Stimulated activated CD4-positive, alpha-beta T cell treated with anti-CD3 and anti-CD28 coated beads, TNF-alpha, amount 100 ng/mL, for 24 hours (primary cell): ENCODE results near the gene VRK3.
A peak's percentile ranks its signal among the peaks of the same experiment; 100 is the strongest.

Experiments used
- DNase-seq, 3 experiments: peaks; one replicate each; pipeline ENCODE4 v3.0.0-alpha.2; 2020; ENCODE audit warnings: low read depth in 3 of 3

VRK3 gene

DNA sequence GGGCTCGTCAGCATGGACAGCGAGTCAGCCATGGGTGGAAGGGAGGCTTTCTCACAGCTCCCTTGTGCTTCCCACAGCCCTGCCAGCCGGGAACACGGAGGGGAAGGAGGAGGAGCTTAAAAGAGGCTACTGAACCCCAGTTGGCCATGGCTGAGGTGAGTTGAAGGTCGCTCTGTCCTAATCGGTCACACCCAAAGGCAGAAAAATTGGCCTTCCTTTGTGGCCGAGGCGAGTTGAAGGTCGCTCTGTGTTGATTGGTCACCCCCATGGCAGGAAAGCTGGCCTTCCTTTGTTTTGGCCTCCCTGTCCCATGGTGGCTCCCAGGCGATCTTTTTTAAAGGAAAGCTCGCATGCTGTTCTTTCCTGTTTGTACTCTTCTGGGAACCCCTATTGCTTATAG is 5.8 kb upstream of the VRK3 start:
- no peak for DNase-seq

DNA sequence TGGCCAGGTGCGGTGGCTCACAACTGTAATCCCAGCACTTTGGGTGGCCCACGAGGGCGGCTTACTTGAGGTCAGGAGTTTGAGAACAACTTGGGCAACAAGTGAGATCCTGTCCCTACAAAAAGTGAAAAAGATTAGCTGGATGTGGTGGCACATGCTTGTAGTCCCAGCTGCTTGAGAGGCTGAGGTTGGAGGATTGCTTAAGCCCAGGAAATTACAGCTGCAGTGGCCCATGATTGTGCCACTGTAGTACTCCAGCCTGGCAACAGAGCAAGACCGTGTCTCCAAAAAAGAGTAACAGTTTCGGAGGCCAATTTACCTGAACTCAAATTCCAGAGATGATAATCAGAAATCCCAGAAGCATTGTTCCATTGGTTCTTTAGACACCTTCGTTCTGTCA is 5.1 kb upstream of the VRK3 start:
- no peak for DNase-seq

DNA sequence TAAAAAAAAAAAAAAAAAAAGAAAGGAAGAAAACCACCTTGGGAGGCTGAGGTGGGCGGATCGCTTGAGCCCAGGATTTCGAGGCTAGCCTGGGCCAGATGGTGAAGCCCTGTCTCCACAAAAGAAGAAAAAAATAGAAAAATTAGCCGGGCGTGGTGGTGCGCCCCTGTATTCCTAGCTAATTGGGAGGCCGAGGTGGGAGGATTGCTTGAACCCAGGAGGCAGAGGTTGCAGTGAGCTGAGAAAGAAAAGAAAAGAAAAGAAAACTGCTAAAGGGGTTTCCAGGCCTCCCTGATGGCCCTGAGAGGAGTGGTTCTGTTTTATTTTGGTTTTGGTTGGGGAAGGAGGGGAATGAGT is 1.4 kb upstream of the VRK3 start:
- DNase-seq: no peak

DNA sequence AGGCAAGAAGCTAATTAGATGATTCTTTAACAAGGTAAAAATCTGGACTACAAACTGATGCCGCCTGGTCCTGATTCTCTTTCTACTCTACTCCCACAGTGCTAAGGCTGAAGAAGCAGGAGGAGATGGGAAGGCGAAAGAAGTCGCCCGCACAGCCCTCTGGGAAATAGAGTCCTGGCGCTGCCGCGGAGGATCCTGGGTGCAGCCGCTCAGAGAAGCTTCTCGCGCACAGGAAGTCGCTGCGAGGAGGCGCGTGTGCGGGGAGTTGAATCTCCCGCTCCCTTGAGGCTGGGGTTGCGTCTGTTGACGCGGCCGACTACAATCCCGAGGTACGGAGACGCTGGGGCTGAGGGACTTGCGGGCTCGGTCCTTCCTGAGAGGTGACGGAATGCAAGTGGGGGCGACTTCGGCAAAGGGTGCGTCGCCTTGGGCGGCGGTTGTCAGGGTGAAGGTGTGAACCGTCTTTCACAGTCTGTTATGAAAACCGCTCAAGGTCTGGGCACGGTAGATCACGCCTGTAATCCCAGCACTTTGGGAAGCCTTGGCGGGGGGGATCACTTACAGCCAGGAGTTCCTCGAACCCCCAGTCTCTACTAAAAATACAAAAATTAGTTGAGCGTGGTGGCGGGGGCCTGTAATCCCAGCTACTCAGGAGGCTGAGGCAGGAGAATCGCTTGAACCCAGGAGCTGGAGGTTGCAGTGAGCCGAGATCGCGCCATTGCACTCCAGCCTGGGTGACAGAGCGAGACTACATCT is 800 bp upstream of the VRK3 start, which contains the start of gene ZNF473:
Gene ZNF473, plus strand, starts transcription at position 212 of the 756 bp plus-strand sequence. CDS start 5,078 bp downstream, outside the sequence.
- peak; percentile 77 to 88 (median 84) for DNase-seq

DNA sequence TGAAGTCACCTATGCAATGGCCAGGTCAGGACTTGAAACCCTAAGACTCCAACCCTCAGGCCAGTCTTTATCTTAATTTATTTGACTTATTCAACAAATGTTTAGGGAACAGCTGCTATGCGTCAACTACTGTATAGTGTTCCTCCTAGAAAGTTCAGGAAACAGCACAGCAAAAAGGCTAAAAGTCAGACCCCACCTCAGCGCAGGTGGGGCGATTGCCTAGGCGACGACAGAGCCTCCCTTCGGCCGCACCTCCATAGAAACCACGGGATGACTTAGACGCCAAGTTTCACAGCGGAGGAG is 502 bp downstream of the VRK3 start:
- no peak for DNase-seq

DNA sequence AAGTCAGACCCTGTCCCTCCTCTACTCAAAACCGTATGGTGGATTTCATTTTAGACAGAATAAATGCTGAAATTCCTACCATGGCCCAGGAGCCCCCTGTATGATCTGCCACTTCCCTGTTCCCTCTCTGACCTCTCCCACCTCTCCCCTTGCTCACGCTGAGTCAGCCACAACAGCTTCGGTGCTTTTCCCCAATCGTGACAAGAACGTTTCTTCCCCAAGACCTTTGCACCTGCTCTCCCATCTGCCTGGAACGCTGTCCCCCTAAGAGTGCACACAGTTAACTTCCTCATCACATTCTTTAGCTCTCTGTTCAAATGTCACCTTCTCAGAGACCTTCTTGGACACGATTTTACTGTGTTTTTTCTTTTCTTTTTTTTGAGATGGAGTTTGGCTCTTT is 2.3 kb downstream of the VRK3 start:
- no peak for DNase-seq

DNA sequence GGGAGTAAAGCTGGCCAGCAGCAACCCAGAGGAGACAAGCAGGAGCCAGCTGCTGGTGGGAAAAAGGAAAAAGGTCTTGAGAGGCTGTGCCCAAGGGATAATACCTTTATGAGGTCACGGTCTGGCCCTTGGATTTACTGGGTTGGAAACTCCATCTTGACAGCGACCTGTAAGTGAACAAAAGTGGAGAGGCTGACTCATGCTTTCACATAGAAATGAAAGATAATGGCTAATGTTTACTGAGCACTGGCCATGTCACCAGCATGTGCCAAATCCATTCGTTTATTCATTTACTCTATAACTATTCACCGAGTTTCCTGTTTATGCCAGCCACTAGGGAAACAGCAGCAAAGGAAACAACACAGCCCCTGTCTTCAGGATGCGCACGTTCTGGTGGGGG is 4.7 kb downstream of the VRK3 start:
- DNase-seq: no peak

DNA sequence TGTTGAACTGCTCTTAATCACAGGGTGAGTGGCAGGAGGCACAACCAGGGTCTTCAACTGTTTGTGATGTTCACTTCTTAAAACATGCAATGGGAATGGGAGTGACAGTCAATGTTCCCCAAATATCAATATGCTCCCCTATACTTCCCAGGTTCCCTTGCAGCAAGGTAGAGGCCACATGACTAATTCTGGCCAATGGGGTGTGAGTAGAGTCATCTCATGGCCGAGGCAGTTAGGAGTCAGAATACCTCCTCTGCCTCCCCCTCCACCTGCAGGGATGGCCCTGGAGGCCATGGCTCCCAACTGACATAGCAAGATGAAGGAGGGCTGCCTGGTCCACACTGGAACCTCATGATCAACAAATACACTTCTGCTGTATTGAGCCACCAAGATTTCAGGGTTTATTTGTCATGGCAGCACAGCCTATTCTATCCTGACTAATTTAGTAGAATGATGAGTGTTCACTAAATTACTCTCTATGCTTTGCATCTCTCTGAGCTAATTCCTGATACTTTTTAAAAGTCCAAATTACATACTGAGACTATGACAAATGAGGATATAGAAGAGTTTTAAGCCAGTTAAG is 8.9 kb downstream of the VRK3 start:
- DNase-seq: no peak

DNA sequence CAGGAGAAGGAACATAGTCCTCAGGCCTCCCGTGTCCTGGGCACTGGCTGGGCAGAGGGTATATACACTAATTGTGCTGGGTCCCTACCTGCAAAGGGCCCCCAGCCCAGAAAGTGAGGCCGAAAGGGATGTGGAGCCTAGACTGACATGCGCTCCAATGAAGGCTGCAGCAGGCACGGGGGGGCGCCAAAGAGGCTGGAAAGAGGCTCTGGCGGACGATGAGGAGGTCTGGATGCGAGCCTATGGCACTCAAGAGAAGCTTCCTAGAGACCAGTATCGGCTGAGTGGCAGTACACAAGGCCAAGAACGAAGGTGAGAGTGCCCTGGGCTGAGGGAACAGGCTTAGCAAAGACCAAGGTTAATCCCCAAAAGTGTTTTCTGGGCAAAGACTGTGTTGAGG is 16.6 kb downstream of the VRK3 start:
- no peak for DNase-seq

DNA sequence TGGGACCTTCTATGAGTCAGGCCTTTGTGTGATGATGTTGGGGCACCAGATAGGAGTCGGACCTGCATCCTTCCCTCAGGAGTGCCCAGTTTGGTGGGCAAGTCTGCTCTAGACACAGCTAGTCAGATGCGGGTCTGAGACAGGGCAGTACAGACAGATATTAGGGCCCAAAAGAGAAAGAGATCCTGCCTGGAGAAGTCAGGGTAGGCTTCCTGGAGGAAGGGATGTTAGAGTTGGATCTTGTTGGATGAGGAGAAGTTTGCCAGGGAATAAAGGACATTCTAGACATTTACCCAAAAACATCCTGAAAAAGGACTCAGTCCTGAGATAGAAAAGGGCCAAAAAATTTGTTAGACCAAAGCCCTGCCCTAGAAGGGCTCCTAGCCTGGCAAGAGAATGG is 17.2 kb downstream of the VRK3 start:
- no peak for DNase-seq

DNA sequence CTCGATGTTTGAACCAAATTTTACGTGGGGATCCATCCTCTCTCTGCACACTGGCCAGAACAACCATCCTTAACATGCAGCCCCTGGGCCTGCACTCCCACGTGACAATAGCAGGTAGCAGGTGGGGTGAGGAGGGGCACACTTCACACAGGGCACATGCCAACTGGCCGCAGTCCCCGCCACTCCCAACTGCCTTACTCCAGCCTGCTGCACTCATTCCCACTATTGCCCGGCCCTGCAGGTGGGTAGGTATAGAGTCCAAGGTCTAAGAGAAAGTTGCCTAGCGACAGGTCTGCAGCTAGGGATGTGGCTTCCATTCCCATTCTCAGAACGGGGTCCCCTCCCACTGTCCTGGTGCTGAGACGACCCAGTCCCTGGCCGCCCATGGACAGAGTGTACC is 18.0 kb downstream of the VRK3 start:
- no peak for DNase-seq

DNA sequence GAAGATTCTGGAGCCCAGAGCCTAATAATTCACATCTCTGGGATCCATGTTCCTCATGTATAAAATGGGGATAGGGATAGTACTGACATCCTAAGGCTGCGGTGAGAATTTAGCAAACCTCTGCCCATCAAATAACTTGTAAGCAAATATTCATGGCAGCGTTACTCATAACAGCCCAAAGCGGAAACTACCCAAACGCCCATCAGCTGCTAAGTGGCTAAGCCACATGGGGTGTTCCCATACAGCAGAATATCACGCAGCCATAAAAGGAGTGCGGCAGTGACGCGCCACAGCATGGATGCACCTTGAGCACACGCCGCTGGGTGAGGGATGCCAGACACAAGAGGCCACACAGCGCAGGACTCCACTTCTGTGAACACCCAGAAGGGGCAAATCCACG is 19.7 kb downstream of the VRK3 start:
- DNase-seq: no peak

DNA sequence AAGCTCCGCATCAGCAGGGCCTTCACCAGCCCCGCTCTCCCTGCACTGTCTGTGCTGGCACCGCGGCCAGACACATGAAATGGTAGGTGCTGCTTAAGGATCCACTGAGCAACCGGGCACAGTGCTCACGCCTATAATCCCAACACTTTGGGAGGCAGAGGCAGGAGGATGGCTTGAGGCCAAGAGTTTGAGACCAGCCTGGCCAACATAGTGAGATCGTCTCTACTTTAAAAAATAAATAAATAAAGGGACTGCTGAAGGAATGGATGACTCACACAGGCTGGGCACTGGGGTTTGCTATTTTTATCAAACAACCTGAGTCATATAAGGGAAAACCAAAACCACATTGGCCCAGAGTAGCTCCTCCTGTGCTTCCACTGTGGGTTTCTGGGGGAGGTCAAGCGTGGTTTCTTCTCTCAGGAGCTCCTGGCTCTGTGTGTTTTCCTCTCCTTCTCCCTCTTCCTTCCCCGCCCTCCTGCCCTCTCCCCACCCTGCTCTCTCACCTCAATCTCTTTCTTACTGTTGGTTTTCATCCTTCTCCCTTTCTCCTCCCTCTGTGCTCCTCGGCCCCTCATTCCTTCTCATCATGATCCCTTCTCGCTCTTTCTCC is 21.3 kb downstream of the VRK3 start:
- peak in 1 of 3 experiments; percentile 27 for DNase-seq

DNA sequence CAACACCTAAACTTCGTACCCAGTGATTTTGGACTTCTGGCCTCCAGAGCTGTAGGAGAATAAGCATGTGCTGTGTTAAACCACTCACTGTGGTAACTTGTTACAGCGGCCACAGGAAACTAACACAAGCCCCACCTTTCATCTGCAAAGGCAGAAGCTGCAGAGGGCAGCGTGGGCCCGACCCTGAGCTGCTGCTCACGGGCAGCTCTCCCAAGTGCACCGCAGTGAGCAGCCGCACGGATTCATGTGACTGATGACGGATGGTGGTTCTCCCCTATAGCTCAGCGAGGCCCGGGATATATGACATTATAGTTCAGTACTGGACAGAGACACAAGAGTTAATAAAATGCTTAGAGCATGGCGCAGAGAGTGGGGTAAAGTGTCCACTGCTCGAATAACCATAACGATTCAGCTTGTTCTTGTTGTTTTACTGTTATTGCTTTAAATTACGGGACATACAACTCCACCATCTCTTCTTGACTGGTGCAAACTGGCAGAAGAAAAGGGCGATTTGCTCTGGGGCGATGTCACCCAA is 21.9 kb downstream of the VRK3 start:
- DNase-seq: no peak

DNA sequence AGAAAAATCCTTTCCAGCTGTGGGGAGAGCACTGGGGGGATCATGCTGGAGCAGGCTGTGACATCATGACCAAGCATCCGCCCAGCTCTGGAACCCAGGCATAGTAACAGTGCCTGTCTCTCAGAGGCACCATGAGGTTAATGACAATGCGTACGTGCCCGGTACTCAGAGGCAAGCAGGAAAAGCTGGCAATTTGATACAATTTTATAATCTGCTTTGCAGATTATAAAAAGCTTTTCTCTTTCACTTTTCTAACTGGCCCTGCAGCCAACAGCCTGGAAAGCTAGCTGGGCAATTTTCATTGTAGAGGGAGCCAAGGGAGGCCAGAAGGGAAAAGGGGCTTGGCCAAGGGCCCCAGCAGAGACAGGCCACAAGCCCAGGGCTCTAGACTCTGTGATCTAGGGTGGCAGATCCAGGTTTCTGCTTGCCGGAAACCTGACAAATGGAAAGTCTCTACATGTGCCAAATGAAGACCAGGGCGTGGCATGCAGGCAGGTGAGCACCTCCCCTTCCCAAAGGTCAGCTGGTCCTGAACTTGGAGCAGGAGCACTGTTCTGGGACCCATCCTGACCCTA is 22.7 kb downstream of the VRK3 start:
- no peak for DNase-seq

DNA sequence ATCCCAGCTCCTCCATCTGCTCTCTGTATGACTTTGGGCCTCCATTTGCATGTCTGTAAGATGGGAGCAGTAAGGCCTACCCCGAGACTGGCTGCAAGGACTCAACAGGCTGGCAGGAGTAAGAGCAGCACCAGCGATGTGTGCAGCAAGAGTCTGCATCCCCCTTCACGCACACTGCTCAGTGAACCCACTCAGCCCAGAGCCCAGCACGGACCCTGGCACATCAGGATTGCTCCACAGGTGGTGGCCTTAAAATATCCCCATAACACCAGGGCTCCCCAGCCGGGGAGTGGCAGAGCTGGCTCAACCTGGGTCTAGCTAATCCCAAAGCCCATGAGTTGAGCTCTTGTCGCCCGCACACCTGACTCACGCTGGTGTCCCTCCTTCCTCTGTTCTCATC is 23.4 kb downstream of the VRK3 start:
- no peak for DNase-seq

DNA sequence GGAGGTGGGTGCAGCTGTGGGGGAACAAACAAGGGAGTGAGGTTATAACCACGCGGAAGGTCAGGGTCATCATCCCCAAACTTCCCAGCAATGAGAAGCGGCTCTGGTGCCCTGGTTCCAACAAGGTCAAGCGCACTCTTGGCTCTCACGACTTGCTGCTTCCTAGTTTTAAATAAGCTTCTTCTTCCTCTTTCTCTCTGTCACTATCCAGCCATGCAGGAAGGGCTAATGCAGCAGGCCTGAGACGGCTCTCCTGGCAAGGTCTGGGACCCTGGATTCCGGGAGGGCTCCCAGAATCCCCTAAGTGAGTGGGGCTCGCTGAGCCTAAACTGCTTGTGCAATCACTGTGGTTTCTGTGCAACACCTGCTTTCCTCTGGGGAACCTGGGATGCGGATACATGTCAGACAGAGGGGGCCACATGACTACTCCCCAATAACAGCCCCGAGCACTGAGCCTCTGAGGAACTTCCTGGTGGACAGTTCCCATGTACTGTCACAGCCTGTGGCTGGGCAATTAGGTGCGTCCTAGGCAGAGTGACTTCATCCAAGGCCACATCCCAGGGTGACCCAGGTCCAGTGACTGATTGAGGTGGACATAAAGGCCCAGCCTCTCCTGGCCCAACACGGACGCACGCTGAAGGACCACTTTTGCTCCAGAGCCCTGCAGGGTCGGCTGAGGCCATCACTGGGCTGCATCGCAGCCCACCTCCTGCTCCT is 24.2 kb downstream of the VRK3 start:
- DNase-seq: no peak

DNA sequence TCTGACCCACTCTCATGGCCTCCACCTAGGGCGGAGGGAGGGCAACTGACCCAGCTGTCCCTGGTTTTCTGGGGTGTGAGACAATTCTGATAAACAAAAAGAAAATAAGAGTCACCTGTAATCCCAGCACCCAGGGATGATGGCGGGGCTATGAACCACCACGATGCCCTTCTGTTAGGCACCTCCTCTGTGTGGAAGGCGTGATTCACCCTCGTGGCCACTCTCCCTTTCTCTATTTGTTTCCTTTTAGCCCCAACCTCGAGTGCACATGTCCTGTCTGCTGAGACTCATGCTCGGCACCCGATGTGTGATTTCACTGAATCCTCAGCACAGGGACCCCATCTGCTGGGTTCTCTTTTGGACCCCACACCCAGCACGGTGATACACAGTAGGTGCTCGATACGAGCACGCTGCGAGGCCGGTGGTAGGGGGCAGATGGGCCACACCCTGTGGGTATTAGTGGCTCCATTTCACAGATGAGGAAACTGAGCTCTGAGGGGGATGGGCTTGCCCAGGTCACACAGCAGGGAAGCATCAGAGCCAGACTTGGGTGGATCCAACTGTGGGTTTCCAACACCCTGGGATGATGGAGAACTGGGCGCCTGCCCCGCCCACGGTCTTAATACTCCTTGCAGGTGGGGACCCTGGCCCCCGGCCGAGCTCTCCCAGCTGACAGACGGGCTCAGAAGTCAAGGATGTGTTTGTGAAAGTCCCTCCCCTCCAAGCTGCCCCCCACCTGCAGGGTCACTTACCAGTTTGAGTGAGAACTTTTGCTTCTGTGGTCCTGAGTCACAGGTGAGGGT is 24.9 kb downstream of the VRK3 start:
- DNase-seq: no peak

DNA sequence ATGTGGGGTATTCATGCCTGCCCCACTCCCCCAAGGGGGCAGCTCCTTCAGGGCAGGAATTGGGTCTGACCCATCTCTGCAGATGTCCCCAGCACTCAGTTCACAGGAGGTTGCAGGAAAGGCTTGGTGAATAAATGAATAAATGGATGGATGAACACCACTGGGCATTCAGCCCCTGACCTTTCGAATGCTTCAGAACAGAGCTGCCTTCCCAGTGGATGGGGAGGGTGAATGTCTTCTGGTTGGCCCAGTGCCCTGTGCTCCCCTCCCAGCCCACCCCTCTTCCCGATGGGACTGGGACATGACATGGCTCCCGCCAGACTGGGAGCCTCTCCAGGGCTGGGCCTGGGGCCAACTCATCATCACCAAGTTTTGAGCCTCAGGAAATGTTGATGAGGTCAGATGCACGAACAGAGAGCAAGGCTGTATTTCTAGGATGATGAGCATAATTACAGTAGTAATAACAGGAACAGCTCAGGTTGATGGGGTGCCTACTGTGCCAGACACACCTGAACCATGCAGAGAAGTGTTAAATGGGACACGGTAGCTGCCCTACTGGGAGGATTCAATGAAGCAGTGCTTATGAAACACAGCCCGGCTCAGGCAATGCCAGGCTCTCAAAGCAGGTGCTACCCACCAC is 25.7 kb downstream of the VRK3 start:
- no peak for DNase-seq

DNA sequence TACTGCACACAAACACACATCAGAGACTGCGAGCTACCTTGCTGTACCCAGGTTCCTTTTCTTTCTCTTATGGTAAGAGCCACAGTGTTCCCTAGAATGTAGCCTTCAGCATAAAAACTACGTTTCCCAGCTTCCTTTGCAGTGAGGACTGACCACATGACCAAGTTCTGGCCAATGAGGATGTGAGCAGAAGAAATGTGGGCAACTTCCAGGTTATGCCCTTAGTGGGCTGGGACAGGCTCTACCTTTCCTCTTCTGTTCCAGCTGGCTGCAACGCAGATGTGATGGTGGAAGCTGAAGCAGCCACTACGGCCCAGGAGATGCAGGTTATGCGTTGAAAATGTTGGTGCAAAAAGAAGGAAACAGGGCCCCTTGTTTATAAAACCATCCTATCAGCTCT is 27.5 kb downstream of the VRK3 start:
- DNase-seq: no peak

DNA sequence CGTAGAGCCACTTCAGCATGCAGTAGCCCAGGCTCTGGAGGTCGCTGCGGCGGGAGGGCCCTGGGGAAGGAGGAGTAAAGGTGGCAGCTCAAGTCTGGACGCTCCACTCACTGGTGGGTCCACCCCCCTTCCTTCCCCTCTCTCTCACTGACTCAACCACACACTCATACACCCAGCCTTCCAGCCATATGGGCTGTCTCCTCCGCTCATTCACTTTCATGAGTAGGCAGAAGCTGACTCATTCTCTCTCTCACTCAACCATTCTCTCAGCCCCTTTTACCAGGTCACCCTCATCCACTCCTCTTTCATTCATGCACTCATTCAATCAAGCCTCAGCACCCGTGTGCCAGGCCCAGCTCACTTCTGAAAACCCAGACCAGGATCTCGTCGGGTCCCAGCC is 36.7 kb downstream of the VRK3 start:
- no peak for DNase-seq
